Measurements from ENCODE around the gene ZNF264.
"Not testable (repeated sequence)": the region's sequence is repeated elsewhere in the genome, so short reads cannot be mapped to it uniquely, and the experiment has no call there.

ZNF264 gene

GRCh38 chr19:57191141-57192076 is at the start of gene ZNF264:
TSS of gene ZNF264 (plus strand) at chr19:57191500. CDS start at chr19:57191914, 414 bp downstream.
- peak within 1 kb of the TSS; percentile 97 for H3K4me3 ChIP-seq (ENCODE audit: low read depth, low read length)

- H3K4me3 ChIP-seq (ENCODE audit: low read depth, low read length), result no peak overlapping the region
Observed at GRCh38 chr19:57141699-57142098, 49.6 kb upstream of the ZNF264 start.

- H3K4me3 ChIP-seq (ENCODE audit: low read depth, low read length), result no peak overlapping the region
Observed at GRCh38 chr19:57152921-57153320, 38.4 kb upstream of the ZNF264 start.

- no peak overlapping the region for H3K4me3 ChIP-seq (ENCODE audit: low read depth, low read length)
Observed at GRCh38 chr19:57161985-57162539, 29.2 kb upstream of the ZNF264 start.

GRCh38 chr19:57165846-57166245 is 25.5 kb upstream of the ZNF264 start:
- H3K4me3 ChIP-seq (ENCODE audit: low read depth, low read length), result no peak overlapping the region

- no peak within 1 kb of the TSS for H3K4me3 ChIP-seq (ENCODE audit: low read depth, low read length)
Observed at GRCh38 chr19:57167385-57167784, 23.9 kb upstream of the ZNF264 start, which contains the start of gene DUXA. TSS of gene DUXA (minus strand) at chr19:57167485. CDS start at chr19:57167443, 42 bp downstream.

GRCh38 chr19:57171551-57172081 is 19.7 kb upstream of the ZNF264 start:
- H3K4me3 ChIP-seq (ENCODE audit: low read depth, low read length), result peak overlapping the region; percentile 34

GRCh38 chr19:57190301-57190700 is 999 bp upstream of the ZNF264 start:
- H3K4me3 ChIP-seq (ENCODE audit: low read depth, low read length), result no peak overlapping the region

- H3K4me3 ChIP-seq (ENCODE audit: low read depth, low read length), result peak overlapping the region; percentile 97
Observed at GRCh38 chr19:57192077-57192420, 749 bp downstream of the ZNF264 start.

GRCh38 chr19:57192993-57193392 is 1.7 kb downstream of the ZNF264 start:
- H3K4me3 ChIP-seq (ENCODE audit: low read depth, low read length), result no peak overlapping the region

- not testable (repeated sequence) for H3K4me3 ChIP-seq (ENCODE audit: low read depth, low read length)
Observed at GRCh38 chr19:57197874-57198273, 6.6 kb downstream of the ZNF264 start.

- H3K4me3 ChIP-seq (ENCODE audit: low read depth, low read length), result no peak overlapping the region
Observed at GRCh38 chr19:57202160-57202559, 10.9 kb downstream of the ZNF264 start.

GRCh38 chr19:57210381-57210780 is 19.1 kb downstream of the ZNF264 start:
- H3K4me3 ChIP-seq (ENCODE audit: low read depth, low read length), result no peak overlapping the region

- no peak overlapping the region for H3K4me3 ChIP-seq (ENCODE audit: low read depth, low read length)
Observed at GRCh38 chr19:57212109-57212508, 20.8 kb downstream of the ZNF264 start.

- no peak overlapping the region for H3K4me3 ChIP-seq (ENCODE audit: low read depth, low read length)
Observed at GRCh38 chr19:57227502-57227901, 36.2 kb downstream of the ZNF264 start.

- H3K4me3 ChIP-seq (ENCODE audit: low read depth, low read length), result peak overlapping the region; percentile 8
Observed at GRCh38 chr19:57231686-57232085, 40.4 kb downstream of the ZNF264 start.

GRCh38 chr19:57233207-57233606 is 41.9 kb downstream of the ZNF264 start:
- H3K4me3 ChIP-seq (ENCODE audit: low read depth, low read length), result no peak overlapping the region

- H3K4me3 ChIP-seq (ENCODE audit: low read depth, low read length), result peak overlapping the region; percentile 94
Observed at GRCh38 chr19:57239982-57240310, 48.6 kb downstream of the ZNF264 start.

- H3K4me3 ChIP-seq (ENCODE audit: low read depth, low read length), result peak within 1 kb of the TSS; percentile 94
Observed at GRCh38 chr19:57240311-57241090, 49.2 kb downstream of the ZNF264 start, which contains the start of gene ZNF805. TSS of gene ZNF805 (plus strand) at chr19:57240632. CDS start at chr19:57240892, 260 bp downstream.

- H3K4me3 ChIP-seq (ENCODE audit: low read depth, low read length), result peak overlapping the region; percentile 94
Observed at GRCh38 chr19:57241176-57241575, 49.9 kb downstream of the ZNF264 start.

- no peak overlapping the region for H3K4me3 ChIP-seq (ENCODE audit: low read depth, low read length)
Observed at GRCh38 chr19:57242821-57243220, 51.5 kb downstream of the ZNF264 start.
